ENCODE results near the gene APBA1.
"Not testable (repeated sequence)": the region's sequence is repeated elsewhere in the genome, so short reads cannot be mapped to it uniquely, and the experiment has no call there.

The APBA1 gene

GRCh38 chr9:69470186-69470977, 201.8 kb downstream of the APBA1 start:
- DNase-seq = no peak

- no peak for DNase-seq
These were observed 203.0 kb downstream of the APBA1 start for GRCh38 chr9:69469136-69469535.

DNA sequence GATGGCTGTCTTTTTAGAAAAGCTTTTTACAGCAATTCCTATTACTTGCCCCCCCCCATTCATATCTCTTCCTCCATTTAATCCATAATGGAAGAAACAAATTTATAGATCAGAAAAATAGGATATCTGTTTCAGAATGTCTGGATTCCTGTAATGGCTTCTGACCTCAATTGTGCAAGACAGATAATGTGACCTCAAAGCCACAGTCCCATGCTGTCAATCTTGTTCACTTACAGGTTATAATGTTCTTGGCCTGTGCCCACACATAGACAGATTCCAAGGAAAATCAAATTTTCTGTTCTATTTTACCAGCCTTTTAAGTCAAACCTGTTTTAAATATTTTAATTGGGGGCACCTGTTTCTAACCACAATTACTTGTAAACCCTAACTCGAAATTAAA, 203.8 kb downstream of the APBA1 start:
- DNase-seq = no peak

DNA sequence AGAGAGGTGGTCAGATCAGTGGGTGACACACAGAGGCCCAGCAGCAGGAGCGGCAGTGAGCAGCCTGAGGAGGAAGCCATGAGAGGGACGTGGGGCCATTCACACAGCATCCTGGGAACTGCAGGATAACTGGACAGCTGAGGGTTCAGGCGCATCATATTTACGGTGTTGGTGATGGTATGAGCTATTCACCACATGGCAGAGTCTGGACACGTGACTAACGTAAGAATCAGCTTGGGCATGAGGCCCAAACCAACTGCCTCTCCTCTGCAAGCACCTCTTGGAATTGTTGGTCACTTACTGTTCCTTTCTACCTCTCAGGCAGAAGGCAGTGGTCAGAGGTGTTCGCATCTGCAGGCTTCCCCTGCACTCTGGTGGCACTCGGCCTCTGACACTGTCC, 206.0 kb downstream of the APBA1 start:
- DNase-seq = no peak

- no peak for DNase-seq
These were observed 206.7 kb downstream of the APBA1 start for GRCh38 chr9:69465473-69465872.

- no peak for DNase-seq
These were observed 208.6 kb downstream of the APBA1 start for GRCh38 chr9:69463497-69464068.

DNA sequence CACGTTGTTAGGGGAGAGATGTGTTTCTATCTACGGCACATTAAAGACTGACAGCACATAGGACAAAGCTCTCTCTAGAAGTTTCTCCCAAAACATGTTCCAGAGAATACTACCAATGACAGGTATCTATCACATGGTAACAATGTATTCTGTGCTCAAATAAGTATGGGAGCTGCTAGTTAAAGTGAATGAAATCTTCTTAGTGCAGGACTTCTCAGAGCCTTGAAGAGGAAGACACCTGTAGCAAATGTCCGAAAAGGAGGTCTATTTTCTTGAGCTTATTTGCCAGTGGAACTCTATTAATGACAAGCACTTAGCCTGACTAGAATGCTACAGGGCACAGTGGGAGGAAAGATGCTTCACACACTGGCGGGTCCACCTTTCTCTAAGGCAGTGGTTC, 209.8 kb downstream of the APBA1 start:
- DNase-seq = no peak

GRCh38 chr9:69461103-69461887, 210.9 kb downstream of the APBA1 start:
- DNase-seq = no peak

DNA sequence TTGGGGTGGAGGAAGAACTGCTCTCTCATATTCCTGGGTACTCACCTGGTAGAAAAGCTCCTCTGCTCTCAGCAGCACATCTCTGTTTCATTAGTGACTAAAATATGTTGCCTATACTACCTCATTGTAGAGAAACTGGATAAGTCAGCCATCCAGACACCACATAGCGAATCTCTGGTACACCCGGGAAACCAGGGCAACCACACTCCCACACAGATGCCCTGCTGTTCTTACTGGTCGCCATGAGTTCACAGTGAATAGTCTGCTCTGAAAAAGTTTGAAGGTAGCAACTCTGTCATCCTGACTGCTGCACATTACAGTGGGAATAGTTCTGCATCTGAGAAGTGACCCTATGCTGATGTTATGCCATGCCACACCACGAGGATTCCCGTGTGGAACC, 212.2 kb downstream of the APBA1 start:
- DNase-seq = no peak

DNA sequence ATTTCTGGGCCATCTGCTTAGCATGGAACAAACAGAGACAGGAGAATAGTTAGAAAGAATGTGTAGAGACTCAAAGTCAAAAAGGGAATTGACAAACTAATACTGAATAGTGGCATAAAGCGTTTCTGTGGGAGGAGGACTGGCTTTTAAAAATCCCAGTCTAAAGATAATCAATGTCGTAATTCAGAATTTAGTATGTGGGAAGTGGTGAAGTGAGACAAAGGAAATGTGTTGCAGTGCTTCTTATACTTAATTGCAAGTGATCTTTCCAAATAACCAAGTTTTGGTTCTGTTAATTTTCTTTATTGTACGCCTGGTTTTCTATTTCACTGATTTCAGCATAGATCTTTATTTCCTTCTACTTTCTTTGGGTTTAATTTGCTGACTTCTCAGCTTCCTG, 214.0 kb downstream of the APBA1 start:
- no peak for DNase-seq

GRCh38 chr9:69456201-69456600, 216.0 kb downstream of the APBA1 start:
- DNase-seq = no peak

- peak; percentile 22 for DNase-seq
These were observed 216.9 kb downstream of the APBA1 start for GRCh38 chr9:69455311-69455710.

DNA sequence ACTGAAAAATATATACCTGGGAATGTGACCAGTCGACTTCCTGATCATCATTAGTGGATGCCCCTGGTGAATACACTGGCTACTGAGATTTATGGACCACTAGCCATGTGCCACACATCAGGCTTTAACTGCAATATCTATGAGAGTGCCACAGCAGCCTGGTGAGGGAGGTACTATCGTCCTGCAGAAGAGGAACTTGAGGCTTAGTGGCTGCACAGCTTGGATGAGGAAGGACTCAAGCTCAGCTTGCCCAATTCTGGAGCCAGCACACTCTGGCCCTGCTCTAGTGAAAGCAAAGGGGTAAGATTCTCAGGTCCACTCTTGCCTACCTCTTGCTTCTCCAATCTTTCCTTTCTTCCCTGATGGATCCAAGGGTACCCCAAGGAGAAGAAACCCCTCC, 217.8 kb downstream of the APBA1 start:
- no peak for DNase-seq

DNA sequence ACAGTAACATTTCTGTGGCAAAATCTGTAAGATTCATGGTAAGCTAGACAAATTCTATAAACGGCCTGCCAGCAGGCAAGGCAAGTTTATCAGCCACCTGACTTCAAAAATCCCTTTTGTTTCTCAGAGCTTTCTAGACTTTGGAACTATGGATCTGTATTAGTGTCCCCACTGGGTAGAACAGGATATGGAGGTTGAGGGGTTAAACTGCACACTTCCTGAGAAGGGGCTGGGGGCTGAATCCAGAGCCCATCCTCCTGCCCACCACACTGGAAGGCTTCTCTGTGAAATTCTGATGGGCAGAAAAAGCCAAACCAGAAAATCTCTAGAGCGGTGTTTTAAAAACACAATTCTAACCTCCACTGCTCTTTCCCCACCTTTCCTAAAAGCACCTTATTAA, 218.4 kb downstream of the APBA1 start:
- no peak for DNase-seq

DNA sequence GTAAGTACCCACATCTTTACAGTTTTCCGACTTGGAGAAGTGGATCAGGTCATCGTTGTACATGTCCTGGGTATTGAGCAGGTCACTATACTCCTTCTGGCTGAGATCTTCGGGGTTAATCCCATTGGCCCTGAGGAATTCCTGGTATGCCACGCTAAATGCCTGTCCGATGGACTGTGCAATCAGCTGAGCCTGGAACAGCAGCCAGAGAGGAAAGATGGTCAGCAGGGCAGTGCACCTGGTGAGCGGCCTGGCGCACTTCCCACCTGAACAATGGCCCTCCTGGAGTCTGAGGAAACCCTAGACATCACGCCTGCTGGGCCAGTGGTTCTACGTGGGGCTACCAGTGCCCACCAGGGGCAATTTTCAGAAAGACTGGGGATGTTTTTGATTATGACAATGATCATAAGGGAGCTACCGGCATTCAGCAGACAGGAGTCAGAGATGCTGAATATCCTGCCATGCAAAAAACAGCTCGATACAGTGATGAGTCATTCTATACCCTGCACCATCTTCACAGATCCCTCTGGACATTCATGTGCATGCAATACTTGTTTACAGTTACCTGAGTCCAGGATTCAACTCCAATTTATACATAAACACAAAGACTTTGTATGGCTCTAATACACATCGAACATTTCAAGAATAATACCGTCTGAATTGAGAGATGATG, 219.9 kb downstream of the APBA1 start:
- peak; percentile 38 for DNase-seq

DNA sequence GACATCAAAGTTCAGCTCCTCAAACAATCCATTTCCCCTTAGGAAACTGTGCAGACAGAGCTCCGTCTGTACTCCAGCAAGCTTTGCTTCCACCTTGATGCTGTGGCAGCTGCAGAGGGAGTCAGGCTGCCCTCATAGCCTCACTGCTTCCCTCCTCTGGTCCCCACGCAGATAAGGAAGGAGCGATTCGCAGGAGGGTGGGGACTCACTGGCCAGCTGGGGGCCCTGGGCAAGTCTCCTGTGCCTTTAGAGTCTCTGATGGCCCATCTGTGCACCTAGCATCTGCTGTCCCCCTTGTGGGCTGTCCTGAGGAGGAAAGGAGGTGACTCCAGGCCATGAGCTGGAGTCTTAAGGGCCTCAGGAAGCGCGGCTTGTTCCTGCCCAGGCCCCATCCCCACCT, 225.7 kb downstream of the APBA1 start:
- DNase-seq = no peak

GRCh38 chr9:69445251-69445650, 226.9 kb downstream of the APBA1 start:
- peak; percentile 59 for DNase-seq

DNA sequence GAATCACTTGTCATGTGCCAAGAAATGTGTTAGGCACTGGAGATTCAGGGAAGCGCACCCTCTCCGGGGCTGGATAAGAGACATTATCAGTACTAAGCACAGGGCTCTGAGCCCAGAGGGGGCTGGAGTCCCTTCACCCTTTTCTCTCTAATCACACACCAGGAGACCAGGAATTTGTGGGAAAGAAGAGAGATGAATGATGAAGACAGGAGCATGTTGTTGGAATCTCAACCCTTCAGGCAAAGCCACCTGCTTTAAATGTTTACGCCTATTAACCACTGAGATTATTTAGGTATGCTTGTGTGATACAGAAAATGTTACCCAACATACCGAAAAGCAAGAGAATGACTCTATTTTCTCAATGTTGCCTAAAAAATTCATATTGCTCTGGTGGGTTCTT, 227.4 kb downstream of the APBA1 start:
- no peak for DNase-seq

- peak; percentile 53 for DNase-seq
These were observed 228.2 kb downstream of the APBA1 start for GRCh38 chr9:69444021-69444420.

DNA sequence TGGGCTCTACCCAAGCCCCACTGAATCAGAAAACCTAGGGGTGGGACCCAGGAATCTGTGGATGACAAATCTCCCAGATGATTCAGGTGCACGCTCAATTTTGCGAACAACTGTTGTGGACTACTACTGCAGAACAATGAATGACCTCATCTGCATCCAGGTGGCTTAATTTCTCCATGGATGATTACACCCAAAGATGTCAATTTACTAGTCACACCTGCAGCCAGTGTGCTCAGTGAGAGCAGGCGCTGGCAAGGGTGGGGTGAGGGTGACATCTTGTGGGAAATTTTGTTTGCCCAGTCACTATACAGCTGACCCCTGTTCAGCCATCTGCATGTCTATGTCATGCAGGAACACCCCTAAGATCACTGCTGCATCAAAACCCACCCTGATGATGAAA, 229.0 kb downstream of the APBA1 start:
- no peak for DNase-seq

GRCh38 chr9:69442486-69442885, 229.7 kb downstream of the APBA1 start:
- no peak for DNase-seq

DNA sequence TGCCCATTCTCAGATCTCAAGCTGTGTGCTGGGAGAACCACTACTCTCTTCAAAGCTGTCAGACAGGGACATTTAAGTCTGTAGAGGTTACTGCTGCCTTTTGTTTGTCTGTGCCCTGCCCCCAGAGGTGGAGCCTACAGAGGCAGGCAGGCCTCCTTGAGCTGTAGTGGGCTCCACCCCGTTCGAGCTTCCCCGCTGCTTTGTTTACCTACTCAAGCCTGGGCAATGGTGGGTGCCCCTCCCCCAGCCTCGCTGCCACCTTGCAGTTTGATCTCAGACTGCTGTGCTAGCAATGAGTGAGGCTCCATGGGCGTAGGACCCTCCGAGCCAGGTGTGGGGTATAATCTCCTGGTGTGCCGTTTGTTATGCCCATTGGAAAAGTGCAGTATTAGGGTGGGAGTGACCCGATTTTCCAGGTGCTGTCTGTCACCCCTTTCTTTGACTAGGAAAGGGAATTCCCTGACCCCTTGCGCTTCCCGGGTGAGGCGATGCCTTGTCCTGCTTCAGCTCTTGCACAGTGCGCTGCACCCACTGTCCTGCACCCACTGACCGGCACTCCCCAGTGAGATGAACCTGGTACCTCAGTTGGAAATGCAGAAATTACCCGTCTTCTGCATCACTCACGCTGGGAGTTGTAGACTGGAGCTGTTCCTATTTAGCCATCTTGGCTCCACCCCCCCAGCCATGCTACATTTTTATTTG, 231.8 kb downstream of the APBA1 start:
- not testable (repeated sequence) for DNase-seq

GRCh38 chr9:69439654-69440053, 232.5 kb downstream of the APBA1 start:
- not testable (repeated sequence) for DNase-seq

Measured in eye (tissue), 1 donor.